ENCODE measurements around the gene PPP1CA.
"Not testable (repeated sequence)": the region's sequence is repeated elsewhere in the genome, so short reads cannot be mapped to it uniquely, and the experiment has no call there.

Gene PPP1CA

DNA sequence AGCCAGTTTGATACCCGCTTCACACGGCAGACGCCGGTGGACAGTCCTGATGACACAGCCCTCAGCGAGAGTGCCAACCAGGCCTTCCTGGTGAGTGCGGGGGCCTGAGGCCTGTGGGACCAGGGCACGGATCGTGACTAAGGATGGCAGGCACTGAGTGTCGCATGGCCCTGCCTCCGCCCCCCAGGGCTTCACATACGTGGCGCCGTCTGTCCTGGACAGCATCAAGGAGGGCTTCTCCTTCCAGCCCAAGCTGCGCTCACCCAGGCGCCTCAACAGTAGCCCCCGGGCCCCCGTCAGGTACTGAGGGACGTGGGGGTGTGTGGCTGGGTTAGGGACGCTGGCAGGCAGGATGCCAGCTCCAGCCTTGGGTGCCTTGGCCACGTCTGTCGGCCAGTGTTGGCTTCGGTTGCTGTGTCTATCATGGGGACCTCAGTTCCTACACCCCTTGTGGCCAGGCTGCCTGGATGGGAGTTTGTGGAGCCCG, 32.8 kb upstream of the PPP1CA start:
- no peak for DNase-seq (ENCODE audit: low spot score)

DNA sequence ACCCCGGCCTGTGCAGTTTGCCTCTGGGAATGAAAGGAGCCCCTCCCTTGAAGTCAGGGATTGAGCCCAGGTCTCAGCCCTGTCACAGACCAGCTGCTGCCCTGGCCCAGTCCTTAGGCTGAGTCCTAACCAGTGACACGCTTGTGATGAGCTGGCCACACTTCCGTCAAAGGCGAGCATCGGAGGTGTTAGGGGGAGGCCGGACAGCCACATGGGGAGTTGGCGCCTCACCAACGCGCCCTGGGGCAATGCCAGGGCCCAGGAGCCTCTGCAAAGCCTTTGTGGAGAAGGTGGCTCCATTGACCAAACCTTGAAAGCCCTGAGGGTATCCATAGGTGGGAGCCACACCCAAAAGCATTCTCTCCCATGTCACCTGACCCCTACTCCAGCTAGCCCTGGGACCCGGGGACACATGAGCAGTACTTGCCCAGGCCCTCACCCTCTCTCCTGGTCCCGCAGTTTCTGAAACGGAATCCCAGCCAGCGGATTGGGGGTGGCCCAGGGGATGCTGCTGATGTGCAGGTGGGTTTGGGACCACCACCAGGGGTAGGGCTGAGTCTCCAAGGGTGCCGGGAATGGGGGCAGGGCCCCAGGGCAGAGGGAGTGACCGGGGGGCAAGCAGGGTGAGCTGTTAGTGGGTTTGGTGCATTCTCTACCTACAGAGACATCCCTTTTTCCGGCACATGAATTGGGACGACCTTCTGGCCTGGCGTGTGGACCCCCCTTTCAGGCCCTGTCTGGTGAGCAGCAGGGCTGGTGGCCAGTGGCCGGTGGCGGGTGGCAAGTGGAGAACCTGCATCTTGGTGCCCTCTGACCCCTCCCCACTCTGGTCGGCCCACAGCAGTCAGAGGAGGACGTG, 32.1 kb upstream of the PPP1CA start:
- no peak for DNase-seq (ENCODE audit: low spot score)

DNA sequence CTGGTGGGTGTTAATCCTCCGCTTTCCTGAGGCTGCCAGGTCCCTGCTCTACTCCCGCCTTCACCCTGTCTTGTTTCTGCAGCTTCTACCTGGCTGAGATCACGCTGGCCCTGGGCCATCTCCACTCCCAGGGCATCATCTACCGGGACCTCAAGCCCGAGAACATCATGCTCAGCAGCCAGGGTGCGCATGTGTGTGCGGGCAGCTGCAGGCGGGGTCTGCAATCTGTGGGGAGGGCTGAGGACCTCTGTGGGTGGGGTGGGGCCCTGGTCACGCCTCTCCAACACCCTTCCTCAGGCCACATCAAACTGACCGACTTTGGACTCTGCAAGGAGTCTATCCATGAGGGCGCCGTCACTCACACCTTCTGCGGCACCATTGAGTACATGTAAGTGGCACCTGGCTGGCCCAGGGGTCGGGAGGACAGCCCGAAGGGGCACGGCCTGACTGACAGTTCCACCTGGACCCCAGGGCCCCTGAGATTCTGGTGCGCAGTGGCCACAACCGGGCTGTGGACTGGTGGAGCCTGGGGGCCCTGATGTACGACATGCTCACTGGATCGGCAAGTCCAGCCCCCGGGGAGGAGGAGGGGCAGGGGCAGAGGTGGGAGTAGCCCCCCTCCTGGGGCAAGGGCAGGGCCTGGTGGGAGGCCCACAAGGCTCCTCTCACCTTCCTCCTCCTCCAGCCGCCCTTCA, 31.1 kb upstream of the PPP1CA start:
- no peak for DNase-seq (ENCODE audit: low spot score)

DNA sequence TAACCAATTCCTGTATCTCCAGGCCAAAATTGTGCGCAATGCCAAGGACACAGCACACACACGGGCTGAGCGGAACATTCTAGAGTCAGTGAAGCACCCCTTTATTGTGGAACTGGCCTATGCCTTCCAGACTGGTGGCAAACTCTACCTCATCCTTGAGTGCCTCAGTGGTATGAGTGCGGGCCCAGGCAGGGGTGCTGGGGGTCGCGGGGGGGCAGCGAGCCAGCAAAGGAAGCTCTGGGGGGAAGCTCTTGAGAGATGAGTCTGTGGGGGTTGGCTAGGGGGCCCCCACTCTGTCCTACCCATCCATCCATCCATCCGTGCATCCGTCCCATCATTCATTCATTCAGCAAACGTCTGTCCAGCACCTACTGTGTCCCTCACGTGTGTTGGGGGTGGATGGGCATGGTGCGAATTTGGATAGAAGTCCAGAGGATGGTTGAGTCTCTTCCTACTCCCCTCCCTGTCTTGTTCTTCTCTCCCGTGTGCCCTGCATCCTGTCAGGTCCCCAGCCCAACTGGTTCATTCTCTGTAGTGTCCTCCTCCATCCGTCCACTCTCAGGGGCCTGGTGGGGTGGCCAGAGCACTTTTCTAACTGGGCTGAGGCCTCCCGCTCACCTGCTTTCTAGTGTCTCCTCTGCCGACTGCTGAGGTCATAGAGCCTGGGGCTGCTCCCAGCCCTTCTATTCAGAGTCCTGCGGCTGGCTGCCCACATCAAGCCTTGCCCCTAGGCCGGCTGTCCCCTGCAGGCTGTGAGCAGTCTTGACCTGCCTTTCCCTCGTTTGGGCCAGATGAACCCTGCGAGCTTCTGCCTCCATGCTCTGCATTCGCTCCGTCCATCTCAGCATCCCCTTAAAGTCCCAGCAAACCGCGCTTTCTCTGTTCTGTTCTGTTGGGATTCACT, 29.9 kb upstream of the PPP1CA start:
- DNase-seq (ENCODE audit: low spot score): no peak

DNA sequence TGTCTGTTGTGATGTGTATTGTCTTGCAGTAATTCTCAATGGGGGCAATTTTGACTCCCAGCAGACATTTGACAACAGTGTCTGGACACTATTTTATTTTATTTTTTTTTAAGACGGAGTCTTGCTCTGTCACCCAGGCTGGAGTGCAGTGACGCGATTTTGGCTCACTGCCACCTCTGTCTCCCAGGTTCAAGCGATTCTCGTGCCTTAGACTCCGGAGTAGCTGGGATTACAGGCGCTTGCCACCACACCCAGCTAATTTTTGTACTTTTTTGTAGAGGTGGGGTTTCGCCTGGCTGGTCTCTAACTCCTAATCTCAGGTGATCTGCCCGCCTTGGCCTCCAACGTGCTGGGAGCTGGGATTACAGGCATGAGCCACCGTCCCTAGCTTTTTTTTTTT, 28.1 kb upstream of the PPP1CA start:
- DNase-seq (ENCODE audit: low spot score): no peak

DNA sequence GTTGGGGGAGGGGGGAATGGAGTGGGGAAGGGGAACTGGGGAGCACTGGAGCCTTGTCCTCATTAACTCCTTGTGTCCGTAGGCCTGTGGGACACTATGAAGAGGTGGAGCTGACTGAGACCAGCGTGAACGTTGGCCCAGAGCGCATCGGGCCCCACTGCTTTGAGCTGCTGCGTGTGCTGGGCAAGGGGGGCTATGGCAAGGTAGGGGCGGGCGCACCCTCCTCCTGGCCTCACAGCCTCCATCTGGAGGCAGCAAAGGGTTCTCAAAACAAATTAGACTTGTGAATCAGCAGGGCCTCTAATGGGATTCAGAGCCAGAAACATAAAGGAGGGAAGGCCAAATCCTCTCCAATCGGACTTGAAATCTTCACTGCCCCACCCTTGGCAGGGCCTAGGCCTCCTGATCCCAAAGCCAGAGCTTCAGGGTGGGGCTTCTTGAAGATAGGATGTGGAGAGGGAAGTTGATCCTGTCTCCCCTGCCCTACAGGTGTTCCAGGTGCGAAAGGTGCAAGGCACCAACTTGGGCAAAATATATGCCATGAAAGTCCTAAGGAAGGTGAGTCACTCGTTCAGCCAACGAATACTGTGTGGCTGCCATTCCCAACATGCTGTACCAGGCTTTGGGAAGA, 27.5 kb upstream of the PPP1CA start:
- no peak for DNase-seq (ENCODE audit: low spot score)

DNA sequence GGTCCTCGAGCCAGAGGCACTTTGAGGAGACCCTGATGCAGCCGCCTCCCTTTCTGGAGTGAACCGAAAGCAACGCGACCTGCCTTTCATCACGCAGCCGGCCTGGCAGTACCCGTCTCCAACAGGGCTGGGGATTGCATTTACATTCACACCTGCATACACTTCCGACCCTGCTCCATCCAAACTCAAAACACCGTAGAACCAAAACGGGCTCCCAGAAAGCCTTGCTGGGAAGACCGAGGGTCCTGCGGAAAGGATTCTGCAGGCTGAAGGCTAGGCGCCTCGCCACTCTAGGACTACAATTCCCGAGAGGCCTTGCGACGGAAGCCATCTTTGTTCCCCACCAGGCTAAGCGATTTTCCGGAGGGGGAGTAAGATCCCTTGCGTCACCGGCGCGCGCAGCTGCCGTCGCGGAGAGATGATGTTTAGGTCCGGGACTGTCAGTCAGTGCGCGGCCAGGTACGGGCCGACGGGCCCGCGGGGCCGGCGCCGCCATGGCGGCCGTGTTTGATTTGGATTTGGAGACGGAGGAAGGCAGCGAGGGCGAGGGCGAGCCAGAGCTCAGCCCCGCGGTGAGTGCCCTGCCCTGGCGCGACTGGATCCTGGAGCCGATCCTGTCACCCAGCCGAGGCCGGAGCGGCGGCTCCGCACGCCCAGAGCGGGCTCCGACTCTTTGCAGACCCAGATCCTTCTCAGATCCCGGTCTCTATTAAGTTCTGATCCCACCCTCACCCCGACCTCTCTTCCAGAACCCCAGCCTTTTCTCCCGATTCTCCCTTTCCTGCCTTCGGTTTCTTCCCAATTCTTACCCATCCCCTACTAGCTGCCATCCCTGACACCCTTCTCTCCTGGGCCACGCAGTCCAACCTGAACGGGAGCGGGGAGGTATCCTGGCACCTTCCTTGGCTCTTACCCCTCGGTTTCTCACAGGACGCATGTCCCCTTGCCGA, 26.7 kb upstream of the PPP1CA start, which contains the start of gene RPS6KB2:
TSS of gene RPS6KB2 (plus strand) at position 443 of the 950 bp plus-strand sequence. CDS start at position 495, 52 bp downstream.
- DNase-seq (ENCODE audit: low spot score): peak; percentile 97

DNA sequence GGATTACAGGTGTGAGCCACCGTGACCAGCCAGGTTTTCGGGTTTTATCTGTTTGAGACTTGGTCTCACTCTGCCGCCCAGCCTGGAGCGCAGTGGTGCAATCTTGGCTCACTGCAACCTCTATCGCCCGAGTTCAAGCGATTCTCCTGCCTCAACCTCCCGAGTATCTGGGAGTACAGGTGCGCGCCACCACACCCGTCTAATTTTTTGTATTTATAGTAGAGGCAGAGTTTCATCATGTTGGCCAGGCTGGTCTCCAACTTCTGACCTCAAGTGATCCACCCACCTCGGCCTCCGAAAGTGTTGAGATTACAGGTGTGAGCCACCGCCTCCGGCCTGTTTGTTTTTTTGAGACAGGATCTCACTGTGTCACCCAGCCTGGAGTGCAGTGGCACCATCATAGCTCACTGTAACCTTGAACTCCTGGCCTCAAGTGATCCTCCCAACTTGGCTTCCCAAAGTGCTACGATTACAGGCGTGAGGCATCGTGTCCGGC, 25.8 kb upstream of the PPP1CA start:
- not testable (repeated sequence) for DNase-seq (ENCODE audit: low spot score)

DNA sequence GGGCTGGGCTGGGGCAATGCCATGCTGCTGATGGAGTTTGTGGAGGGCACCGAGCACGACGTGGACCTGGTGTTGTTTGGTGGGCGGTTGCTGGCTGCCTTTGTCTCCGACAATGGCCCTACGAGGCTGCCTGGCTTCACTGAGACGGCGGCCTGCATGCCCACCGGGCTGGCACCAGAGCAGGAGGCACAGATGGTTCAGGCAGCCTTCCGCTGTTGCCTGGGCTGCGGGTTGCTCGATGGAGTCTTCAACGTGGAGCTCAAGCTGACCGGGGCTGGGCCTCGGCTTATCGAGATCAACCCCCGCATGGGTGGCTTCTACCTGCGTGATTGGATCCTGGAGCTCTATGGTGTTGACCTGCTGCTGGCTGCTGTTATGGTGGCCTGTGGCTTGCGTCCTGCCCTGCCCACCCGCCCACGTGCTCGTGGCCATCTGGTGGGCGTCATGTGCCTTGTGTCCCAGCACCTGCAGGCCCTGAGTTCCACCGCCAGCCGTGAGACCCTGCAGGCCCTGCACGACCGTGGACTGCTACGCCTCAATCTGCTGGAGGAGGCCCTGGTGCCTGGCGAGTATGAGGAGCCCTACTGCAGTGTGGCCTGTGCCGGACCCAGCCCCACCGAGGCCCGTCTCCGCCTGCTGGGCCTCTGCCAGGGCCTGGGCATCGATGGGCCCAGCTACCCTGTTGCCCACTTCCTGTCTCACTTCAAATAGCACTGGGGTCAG, 22.4 kb upstream of the PPP1CA start:
- DNase-seq (ENCODE audit: low spot score): no peak

DNA sequence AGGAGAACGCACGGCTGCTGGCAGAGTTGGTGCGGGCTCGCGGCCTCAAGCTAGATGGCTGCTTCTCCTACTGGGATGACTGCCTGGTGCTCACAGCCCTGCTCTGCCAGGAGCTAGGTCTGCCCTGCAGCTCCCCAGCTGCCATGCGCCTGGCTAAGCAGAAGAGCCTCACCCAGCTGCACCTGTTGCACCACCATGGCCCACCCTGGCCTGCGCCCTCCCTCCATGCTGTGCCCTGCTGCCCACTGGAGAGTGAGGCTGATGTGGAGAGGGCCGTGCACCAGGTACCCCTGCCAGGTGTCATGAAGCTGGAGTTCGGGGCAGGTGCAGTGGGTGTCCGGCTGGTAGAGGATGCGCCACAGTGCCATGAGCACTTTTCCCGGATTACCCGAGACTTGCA, 21.8 kb upstream of the PPP1CA start:
- no peak for DNase-seq (ENCODE audit: low spot score)

DNA sequence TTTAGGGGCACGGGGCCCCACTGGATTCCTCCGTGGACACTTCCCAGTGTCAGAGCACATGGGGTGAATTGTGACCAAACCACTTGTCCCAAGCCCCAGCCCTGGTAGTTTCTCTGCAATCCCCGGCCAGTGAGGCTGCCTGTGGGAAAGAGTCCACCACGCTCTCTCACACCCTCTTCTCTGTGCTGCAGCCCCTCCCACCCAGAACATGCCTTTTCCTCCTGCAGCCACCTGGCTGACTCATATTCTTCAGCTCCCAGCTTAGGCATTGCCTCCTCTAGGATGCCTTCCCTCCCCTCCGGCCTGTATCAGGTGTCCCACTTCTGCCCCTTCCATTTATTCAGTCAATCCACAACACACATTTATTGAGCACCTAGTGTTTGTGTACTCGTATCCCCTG, 21.2 kb upstream of the PPP1CA start:
- DNase-seq (ENCODE audit: low spot score): no peak

DNA sequence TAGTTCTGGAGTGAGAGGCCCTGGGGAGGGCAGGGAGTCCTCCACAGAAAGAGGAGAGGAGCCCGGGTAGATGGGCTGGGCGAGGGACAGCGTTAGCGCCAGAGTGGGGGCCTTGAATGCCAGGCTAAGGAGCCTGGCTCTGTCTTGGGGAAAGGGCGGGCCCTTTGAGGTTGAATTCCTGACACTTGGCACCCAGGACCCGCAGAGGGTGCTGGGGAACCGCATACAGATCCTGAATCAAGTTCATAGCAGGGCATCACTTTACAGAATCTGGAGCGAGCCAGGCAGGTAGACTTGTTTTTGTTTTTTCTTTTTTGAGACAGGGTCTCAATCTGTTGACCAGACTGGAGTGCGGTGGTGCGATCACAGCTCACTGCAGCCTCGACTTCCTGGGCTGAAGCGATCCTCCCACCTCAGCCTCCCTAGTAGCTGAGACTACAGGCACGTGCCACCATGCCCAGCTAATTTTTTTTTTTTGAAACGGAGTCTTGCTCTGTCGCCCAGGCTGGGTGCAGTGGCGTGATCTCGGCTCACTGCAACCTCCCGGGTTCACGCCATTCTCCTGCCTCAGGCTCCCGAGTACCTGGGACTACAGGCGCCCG, 19.9 kb upstream of the PPP1CA start:
- DNase-seq (ENCODE audit: low spot score): no peak

DNA sequence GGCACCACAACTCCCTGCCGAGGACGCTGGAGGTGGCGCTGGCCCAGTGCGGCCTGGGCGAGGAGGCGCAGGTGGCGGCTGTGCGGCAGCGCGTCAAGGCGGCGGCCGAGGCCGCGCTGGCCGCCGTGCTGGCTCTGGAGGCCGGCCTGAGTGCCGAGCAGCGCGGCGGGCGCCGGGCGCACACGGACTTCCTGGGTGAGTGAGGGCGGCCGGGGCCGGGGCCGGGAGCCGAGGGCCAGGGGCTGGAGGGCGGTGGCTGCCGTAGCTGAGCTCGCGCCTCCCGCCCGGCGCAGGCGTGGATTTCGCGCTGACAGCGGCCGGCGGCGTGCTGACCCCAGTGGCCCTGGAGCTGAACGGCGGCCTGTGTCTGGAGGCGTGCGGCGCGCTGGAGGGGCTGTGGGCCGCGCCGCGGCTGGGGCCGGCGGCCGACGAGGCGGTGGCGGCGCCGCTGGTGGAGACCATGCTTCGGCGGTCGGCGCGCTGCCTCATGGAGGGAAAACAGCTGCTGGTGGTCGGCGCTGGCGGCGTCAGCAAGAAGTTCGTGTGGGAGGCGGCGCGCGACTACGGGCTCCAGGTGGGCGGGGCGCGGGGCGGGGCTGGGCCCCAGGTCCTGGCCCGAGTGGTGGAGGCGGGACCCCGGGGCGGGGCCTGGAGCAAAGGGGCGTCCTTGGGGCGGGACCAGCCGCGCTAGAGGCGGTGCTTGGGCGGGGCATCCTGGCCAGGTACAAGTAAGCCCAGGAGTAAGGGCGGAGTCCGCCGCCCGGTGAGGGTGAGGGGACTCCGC, 19.2 kb upstream of the PPP1CA start:
- peak; percentile 82 for DNase-seq (ENCODE audit: low spot score)

DNA sequence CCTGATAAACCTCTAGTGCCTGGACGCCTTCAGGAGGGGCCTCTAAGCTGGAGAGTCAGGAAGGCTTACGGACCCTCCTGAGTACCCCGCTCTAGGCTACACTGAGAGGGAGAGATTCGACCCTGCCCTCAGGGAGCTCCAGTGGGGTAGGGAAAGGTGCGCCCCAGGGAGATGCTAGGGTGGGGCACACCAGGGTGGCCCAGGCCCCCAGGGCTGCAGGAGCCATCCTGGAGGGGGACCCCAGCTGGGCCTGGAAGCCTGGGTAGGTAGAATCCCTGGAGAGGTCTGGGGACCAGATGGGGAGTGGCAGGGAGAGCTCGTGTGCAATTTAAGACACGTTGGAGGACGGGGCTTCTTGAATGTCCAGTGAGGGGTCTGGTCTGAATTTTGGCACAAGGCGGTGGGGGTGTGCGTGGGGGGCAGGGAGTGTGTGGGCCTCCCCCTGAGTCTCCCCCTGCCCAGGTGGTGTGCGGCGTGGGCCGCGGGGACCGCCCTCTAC, 18.5 kb upstream of the PPP1CA start:
- DNase-seq (ENCODE audit: low spot score): no peak

DNA sequence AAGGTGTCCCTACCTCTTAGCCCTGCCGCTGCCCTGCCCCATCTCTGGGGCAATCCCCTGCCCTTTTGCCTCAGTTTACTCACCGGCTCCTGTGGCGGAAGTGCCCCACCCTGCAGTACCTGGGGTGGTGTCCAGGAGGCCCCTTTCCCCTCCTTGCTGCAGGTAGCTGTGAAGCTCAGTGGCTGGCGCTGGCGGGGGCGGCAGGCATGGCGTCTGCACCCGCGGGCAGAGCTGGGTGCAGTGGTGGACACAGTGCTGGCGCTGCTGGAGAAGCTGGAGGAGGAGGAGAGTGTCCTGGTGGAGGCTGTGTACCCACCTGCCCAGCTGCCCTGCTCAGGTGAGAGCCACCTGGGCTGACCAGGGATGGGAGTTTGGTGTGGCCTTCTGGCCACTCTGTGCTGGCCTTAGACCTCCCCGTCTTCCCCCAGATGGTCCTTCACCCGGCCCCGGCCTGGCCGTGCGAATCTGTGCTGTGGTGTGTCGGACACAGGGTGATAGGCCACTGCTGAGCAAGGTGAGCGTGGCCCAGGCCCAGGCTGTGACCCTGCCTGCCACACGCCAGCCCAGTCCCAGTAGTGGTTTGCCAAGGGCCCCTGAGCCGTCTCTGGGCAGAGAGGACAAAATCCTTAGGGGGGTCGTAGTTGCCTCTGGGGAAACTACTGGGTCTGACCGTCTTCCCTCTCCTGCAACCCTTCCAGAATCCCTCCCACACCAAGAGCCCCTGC, 17.8 kb upstream of the PPP1CA start:
- no peak for DNase-seq (ENCODE audit: low spot score)

DNA sequence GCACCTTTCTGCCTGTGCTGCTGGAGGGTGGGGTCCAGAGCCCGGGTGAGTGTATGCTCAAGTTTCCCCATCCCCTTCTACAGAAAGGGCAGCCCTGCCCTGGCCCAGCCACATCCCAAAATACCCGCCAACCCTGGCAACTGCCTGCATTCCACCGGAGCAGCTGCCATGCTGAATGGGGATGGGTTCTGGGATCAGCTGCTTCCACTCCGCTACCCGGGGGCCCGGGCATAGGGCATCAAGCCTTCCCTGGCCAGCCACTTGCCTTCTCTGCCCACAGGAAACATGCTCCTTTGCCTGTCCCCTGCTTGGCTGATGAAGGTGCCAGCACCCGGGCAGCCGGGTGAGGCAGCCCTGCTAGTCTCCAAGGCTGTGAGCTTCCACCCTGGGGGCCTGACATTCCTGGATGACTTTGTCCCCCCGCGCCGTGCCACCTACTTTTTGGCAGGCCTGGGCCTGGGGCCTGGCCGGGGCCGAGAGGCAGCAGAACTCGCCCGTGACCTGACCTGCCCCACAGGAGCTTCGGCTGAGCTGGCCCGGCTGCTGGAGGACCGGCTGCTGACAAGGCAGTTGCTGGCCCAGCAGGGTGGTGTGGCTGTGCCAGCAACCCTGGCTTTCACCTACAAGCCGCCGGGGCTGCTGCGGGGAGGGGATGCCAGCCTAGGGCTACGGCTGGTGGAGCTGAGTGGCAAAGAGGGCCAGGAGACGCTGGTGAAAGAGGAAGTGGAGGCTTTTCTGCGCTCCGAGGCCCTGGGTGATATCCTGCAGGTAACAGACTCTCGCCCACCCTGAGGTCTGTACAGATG, 17.0 kb upstream of the PPP1CA start:
- peak; percentile 28 for DNase-seq (ENCODE audit: low spot score)

DNA sequence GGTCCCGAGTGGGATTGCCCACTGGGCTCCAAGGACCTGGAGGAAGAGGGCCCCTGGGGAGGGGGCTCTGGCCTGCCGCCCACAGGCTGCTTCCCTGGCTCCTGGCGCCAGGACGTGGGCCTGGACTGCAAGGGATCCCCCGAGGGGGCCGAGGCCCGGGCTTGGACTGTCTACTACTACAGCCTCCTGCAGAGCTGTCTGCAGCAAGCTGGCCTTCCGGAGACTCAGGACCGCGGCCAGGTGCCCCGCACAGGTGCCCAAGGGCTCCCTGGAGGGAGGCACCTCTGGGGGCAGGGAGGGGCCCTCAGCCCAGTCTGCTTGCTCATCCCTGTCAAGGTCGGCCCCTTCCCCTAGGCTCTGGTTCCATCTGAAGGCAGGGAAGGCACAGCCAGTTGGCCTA, 15.8 kb upstream of the PPP1CA start:
- no peak for DNase-seq (ENCODE audit: low spot score)
